WTC11 (cell line): ENCODE results near the gene UTP3. TPM values are rescaled to one million over a fixed set of nuclear protein-coding genes. Genes with fewer than 3 reads are reported as not detected.

Source experiments
- ATAC-seq: fragments of 200-7000 bp; cut with Tn5 transposase; 2 replicates; pipeline ENCODE4 v1.10.0; 2021; ENCODE audit warnings: mild to moderate bottlenecking, moderate library complexity
- CTCF ChIA-PET: fragments of 300-600 bp; sonication (Branson Sonifier 250); formaldehyde crosslinking; loops from one replicate; lab custom pipeline; 2021; ENCODE audit warnings: antibody characterized with exemption; lab: Charles Lee
- POLR2A ChIA-PET: fragments of 350-600 bp; sonication (Branson Sonifier 250); formaldehyde crosslinking; loops from one replicate; lab custom pipeline; 2021; ENCODE audit warnings: antibody characterized with exemption; lab: Charles Lee
- DNase-seq: peaks from one replicate; pipeline ENCODE4 v3.0.0; 2021; ENCODE audit warnings: low spot score
- H3K27ac Mint-ChIP-seq: 2 replicates; pipeline ENCODE4 v1.8.0; 2021; ENCODE audit warnings: mixed read lengths
- H3K27me3 Mint-ChIP-seq: 2 replicates; pipeline ENCODE4 v1.8.0; 2021; ENCODE audit warnings: low read depth, mild to moderate bottlenecking, moderate library complexity, mixed read lengths
- H3K36me3 Mint-ChIP-seq: 2 replicates; pipeline ENCODE4 v1.8.0; 2021; ENCODE audit warnings: mixed read lengths
- H3K4me1 Mint-ChIP-seq: 2 replicates; pipeline ENCODE4 v1.8.0; 2022; ENCODE audit warnings: mixed read lengths
- H3K4me3 Mint-ChIP-seq: 2 replicates; pipeline ENCODE4 v1.8.0; 2021; ENCODE audit warnings: mild to moderate bottlenecking, moderate library complexity, mixed read lengths
- H3K9me3 Mint-ChIP-seq: 2 replicates; pipeline ENCODE4 v1.8.0; 2021; ENCODE audit warnings: mixed read lengths
- CBFB ChIP-seq: sonication (generic); formaldehyde crosslinking; IDR thresholded peaks from 2 replicates; pipeline ENCODE4 v1.8.1; 2022; ENCODE audit warnings: mild to moderate bottlenecking, low read depth, missing genetic modification reagents
- NFATC4 ChIP-seq: fragments of 250-450 bp; sonication (Bioruptor Pico); IDR thresholded peaks from 2 replicates; pipeline ENCODE4 v1.9.0; 2021; ENCODE audit warnings: mild to moderate bottlenecking
- NR1H2 ChIP-seq: sonication (generic); formaldehyde crosslinking; IDR thresholded peaks from 2 replicates; pipeline ENCODE4 v1.9.0; 2021; ENCODE audit warnings: mild to moderate bottlenecking, moderate library complexity, missing genetic modification reagents
- NR2C2 ChIP-seq: sonication (generic); formaldehyde crosslinking; IDR thresholded peaks from 2 replicates; pipeline ENCODE4 v1.8.0; 2022; ENCODE audit warnings: mild to moderate bottlenecking, missing genetic modification reagents
- SMAD4 ChIP-seq: sonication (generic); formaldehyde crosslinking; IDR thresholded peaks from 2 replicates; pipeline ENCODE4 v1.8.0; 2022; ENCODE audit warnings: mild to moderate bottlenecking, missing genetic modification reagents
- TCF7 ChIP-seq: sonication (generic); formaldehyde crosslinking; IDR thresholded peaks from 2 replicates; pipeline ENCODE4 v1.8.0; 2022; ENCODE audit warnings: mild to moderate bottlenecking, low read depth, missing genetic modification reagents, moderate library complexity
- TP53 ChIP-seq: sonication (generic); formaldehyde crosslinking; IDR thresholded peaks from 2 replicates; pipeline ENCODE4 v1.8.1; 2023; ENCODE audit warnings: mild to moderate bottlenecking, missing genetic modification reagents
- ZNF121 ChIP-seq: sonication (generic); formaldehyde crosslinking; IDR thresholded peaks from 2 replicates; pipeline ENCODE4 v1.8.0; 2023; ENCODE audit warnings: missing genetic modification reagents
- ZNF263 ChIP-seq: sonication (generic); formaldehyde crosslinking; IDR thresholded peaks from 2 replicates; pipeline ENCODE4 v1.8.1; 2022; ENCODE audit warnings: low read depth, mild to moderate bottlenecking, moderate library complexity, missing genetic modification reagents
- ZNF396 ChIP-seq: fragments of 250-450 bp; sonication (Bioruptor Pico); IDR thresholded peaks from 2 replicates; pipeline ENCODE4 v1.8.0; 2021; ENCODE audit warnings: mild to moderate bottlenecking, moderate library complexity, borderline replicate concordance
- total RNA-seq: library from RNA; stranded (reverse); gene quantifications from 3 replicates; pipeline ENCODE4 v1.2.3, GENCODE V29; 2021
- TF ChIP-seq, protein P1 (sequence below): sonication (generic); formaldehyde crosslinking; IDR thresholded peaks from 2 replicates; pipeline ENCODE4 v1.8.1; 2022; ENCODE audit warnings: mild to moderate bottlenecking, moderate library complexity, missing genetic modification reagents
- TF ChIP-seq, protein P2 (sequence below): sonication (generic); formaldehyde crosslinking; IDR thresholded peaks from 2 replicates; pipeline ENCODE4 v1.8.1; 2023; ENCODE audit warnings: mild to moderate bottlenecking, missing genetic modification reagents
- TF ChIP-seq, protein P3 (sequence below): sonication (generic); formaldehyde crosslinking; IDR thresholded peaks from 2 replicates; pipeline ENCODE4 v1.8.0; 2022; ENCODE audit warnings: missing genetic modification reagents
- TF ChIP-seq, protein P4 (sequence below): sonication (generic); formaldehyde crosslinking; IDR thresholded peaks from 2 replicates; pipeline ENCODE4 v1.8.1; 2023; ENCODE audit warnings: mild to moderate bottlenecking, missing genetic modification reagents, moderate library complexity
- TF ChIP-seq, protein P5 (sequence below): sonication (generic); formaldehyde crosslinking; IDR thresholded peaks from 2 replicates; pipeline ENCODE4 v1.8.0; 2023; ENCODE audit warnings: missing genetic modification reagents
- TF ChIP-seq, protein P6 (sequence below): sonication (generic); formaldehyde crosslinking; IDR thresholded peaks from 2 replicates; pipeline ENCODE4 v1.8.0; 2023; ENCODE audit warnings: mild to moderate bottlenecking, missing genetic modification reagents
- TF ChIP-seq, protein P7 (sequence below): sonication (generic); formaldehyde crosslinking; IDR thresholded peaks from 2 replicates; pipeline ENCODE4 v1.8.1; 2023; ENCODE audit warnings: mild to moderate bottlenecking, missing genetic modification reagents, moderate library complexity
- TF ChIP-seq, protein P8 (sequence below): fragments of 250-450 bp; sonication (Bioruptor Pico); IDR thresholded peaks from 2 replicates; pipeline ENCODE4 v1.9.0; 2021; ENCODE audit warnings: mild to moderate bottlenecking
- TF ChIP-seq, protein P9 (sequence below): sonication (generic); formaldehyde crosslinking; IDR thresholded peaks from 2 replicates; pipeline ENCODE4 v1.8.1; 2023; ENCODE audit warnings: mild to moderate bottlenecking, moderate library complexity, missing genetic modification reagents

The UTP3 gene
- total RNA-seq, 1 experiment from 2014 or later: 45.5 TPM

DNA sequence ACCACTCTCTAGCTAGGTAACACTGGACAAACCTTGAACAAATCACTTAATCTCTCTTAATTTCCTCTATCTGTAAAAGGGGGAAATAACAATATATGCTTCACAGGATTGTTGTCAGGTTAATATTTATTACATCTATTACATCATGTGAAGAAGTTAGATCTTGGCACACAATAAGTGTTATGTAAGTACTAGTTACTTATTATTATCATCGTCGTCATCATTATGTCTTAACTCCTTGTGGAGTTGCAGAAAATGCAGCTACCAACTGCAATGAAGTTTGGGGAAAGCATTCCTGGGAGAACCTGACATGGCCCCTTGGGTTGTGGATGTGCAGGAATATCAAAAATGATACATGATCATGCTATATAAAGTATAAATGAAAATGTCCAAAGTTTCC, 17.2 kb upstream of the UTP3 start:
- peaks cover 2% of the 10 kb centered on the region; the same call in 1 of the 2 replicates for H3K27me3 Mint-ChIP-seq
- H3K4me3 Mint-ChIP-seq: no peak overlapping the region
- POLR2A ChIA-PET: no interaction called here
- H3K36me3 Mint-ChIP-seq: no peaks in the 10 kb centered on the region
- DNase-seq (no peak), ATAC-seq (no peak)
- H3K9me3 Mint-ChIP-seq: no peaks in the 10 kb centered on the region
- CTCF ChIA-PET: interaction anchor here (0.6 kb wide), 1 partner anchor 12 kb away, joined by 5 read pairs; no protein-coding TSS in a partner anchor
- no peaks in the 10 kb centered on the region for H3K4me1 Mint-ChIP-seq
- TF ChIP-seq, protein P1, sequence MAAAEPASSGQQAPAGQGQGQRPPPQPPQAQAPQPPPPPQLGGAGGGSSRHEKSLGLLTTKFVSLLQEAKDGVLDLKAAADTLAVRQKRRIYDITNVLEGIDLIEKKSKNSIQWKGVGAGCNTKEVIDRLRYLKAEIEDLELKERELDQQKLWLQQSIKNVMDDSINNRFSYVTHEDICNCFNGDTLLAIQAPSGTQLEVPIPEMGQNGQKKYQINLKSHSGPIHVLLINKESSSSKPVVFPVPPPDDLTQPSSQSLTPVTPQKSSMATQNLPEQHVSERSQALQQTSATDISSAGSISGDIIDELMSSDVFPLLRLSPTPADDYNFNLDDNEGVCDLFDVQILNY (CRISPR knock-in tag): no peak
- TF ChIP-seq, protein P2, sequence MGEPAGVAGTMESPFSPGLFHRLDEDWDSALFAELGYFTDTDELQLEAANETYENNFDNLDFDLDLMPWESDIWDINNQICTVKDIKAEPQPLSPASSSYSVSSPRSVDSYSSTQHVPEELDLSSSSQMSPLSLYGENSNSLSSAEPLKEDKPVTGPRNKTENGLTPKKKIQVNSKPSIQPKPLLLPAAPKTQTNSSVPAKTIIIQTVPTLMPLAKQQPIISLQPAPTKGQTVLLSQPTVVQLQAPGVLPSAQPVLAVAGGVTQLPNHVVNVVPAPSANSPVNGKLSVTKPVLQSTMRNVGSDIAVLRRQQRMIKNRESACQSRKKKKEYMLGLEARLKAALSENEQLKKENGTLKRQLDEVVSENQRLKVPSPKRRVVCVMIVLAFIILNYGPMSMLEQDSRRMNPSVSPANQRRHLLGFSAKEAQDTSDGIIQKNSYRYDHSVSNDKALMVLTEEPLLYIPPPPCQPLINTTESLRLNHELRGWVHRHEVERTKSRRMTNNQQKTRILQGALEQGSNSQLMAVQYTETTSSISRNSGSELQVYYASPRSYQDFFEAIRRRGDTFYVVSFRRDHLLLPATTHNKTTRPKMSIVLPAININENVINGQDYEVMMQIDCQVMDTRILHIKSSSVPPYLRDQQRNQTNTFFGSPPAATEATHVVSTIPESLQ: no peak
- TF ChIP-seq ZNF121 (no peak), TP53 (CRISPR knock-in tag) (no peak), TCF7 (CRISPR knock-in tag) (no peak), CBFB (CRISPR knock-in tag) (no peak), NFATC4 (no peak)
- TF ChIP-seq, protein P3, sequence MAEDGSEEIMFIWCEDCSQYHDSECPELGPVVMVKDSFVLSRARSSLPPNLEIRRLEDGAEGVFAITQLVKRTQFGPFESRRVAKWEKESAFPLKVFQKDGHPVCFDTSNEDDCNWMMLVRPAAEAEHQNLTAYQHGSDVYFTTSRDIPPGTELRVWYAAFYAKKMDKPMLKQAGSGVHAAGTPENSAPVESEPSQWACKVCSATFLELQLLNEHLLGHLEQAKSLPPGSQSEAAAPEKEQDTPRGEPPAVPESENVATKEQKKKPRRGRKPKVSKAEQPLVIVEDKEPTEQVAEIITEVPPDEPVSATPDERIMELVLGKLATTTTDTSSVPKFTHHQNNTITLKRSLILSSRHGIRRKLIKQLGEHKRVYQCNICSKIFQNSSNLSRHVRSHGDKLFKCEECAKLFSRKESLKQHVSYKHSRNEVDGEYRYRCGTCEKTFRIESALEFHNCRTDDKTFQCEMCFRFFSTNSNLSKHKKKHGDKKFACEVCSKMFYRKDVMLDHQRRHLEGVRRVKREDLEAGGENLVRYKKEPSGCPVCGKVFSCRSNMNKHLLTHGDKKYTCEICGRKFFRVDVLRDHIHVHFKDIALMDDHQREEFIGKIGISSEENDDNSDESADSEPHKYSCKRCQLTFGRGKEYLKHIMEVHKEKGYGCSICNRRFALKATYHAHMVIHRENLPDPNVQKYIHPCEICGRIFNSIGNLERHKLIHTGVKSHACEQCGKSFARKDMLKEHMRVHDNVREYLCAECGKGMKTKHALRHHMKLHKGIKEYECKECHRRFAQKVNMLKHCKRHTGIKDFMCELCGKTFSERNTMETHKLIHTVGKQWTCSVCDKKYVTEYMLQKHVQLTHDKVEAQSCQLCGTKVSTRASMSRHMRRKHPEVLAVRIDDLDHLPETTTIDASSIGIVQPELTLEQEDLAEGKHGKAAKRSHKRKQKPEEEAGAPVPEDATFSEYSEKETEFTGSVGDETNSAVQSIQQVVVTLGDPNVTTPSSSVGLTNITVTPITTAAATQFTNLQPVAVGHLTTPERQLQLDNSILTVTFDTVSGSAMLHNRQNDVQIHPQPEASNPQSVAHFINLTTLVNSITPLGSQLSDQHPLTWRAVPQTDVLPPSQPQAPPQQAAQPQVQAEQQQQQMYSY: no peak
- TF ChIP-seq, protein P4, sequence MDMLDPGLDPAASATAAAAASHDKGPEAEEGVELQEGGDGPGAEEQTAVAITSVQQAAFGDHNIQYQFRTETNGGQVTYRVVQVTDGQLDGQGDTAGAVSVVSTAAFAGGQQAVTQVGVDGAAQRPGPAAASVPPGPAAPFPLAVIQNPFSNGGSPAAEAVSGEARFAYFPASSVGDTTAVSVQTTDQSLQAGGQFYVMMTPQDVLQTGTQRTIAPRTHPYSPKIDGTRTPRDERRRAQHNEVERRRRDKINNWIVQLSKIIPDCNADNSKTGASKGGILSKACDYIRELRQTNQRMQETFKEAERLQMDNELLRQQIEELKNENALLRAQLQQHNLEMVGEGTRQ (CRISPR knock-in tag): no peak
- TF ChIP-seq, protein P5, sequence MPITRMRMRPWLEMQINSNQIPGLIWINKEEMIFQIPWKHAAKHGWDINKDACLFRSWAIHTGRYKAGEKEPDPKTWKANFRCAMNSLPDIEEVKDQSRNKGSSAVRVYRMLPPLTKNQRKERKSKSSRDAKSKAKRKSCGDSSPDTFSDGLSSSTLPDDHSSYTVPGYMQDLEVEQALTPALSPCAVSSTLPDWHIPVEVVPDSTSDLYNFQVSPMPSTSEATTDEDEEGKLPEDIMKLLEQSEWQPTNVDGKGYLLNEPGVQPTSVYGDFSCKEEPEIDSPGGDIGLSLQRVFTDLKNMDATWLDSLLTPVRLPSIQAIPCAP (CRISPR knock-in tag): no peak
- TF ChIP-seq, protein P6, sequence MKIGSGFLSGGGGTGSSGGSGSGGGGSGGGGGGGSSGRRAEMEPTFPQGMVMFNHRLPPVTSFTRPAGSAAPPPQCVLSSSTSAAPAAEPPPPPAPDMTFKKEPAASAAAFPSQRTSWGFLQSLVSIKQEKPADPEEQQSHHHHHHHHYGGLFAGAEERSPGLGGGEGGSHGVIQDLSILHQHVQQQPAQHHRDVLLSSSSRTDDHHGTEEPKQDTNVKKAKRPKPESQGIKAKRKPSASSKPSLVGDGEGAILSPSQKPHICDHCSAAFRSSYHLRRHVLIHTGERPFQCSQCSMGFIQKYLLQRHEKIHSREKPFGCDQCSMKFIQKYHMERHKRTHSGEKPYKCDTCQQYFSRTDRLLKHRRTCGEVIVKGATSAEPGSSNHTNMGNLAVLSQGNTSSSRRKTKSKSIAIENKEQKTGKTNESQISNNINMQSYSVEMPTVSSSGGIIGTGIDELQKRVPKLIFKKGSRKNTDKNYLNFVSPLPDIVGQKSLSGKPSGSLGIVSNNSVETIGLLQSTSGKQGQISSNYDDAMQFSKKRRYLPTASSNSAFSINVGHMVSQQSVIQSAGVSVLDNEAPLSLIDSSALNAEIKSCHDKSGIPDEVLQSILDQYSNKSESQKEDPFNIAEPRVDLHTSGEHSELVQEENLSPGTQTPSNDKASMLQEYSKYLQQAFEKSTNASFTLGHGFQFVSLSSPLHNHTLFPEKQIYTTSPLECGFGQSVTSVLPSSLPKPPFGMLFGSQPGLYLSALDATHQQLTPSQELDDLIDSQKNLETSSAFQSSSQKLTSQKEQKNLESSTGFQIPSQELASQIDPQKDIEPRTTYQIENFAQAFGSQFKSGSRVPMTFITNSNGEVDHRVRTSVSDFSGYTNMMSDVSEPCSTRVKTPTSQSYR (CRISPR knock-in tag): no peak
- H3K27ac Mint-ChIP-seq: no peak overlapping the region

DNA sequence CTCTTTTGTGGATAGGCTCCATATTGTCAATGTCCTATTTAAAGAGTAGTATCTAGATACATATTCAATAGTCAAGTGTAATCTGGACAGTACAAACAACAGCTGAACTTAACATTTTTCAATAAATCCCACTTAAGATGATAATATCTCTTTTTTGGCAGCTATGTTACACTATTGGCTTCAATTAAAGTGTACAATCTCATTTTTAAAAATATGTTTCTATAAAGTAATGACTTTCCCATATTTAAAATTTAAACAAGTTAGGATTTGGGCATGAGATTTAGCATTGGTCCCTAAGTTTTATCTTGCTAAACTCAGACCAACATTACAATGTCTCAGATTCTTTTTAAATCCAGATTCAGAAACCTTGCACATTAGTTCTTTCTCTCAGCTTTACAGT, 14.1 kb upstream of the UTP3 start:
- no peak overlapping the region for H3K27ac Mint-ChIP-seq
- DNase-seq: no peak
- peaks cover 5% of the 10 kb centered on the region; the same call in 1 of the 2 replicates for H3K27me3 Mint-ChIP-seq
- CTCF ChIA-PET: interaction anchor here (1.3 kb wide), 1 partner anchor 336 kb away, joined by 3 read pairs; no protein-coding TSS in a partner anchor
- H3K4me1 Mint-ChIP-seq: no peaks in the 10 kb centered on the region
- H3K9me3 Mint-ChIP-seq: no peaks in the 10 kb centered on the region
- ATAC-seq: no peak
- no peaks in the 10 kb centered on the region for H3K36me3 Mint-ChIP-seq
- POLR2A ChIA-PET: no interaction called here
- H3K4me3 Mint-ChIP-seq: no peak overlapping the region
- TF ChIP-seq ZNF396 (CRISPR knock-in tag): no peak
- TF ChIP-seq, protein P7, sequence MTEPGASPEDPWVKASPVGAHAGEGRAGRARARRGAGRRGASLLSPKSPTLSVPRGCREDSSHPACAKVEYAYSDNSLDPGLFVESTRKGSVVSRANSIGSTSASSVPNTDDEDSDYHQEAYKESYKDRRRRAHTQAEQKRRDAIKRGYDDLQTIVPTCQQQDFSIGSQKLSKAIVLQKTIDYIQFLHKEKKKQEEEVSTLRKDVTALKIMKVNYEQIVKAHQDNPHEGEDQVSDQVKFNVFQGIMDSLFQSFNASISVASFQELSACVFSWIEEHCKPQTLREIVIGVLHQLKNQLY (CRISPR knock-in tag): no peak
- no peak for TF ChIP-seq NR2C2 (CRISPR knock-in tag)
- no peak for TF ChIP-seq SMAD4 (CRISPR knock-in tag)
- TF ChIP-seq NR1H2 (CRISPR knock-in tag): no peak
- TF ChIP-seq, protein P8, sequence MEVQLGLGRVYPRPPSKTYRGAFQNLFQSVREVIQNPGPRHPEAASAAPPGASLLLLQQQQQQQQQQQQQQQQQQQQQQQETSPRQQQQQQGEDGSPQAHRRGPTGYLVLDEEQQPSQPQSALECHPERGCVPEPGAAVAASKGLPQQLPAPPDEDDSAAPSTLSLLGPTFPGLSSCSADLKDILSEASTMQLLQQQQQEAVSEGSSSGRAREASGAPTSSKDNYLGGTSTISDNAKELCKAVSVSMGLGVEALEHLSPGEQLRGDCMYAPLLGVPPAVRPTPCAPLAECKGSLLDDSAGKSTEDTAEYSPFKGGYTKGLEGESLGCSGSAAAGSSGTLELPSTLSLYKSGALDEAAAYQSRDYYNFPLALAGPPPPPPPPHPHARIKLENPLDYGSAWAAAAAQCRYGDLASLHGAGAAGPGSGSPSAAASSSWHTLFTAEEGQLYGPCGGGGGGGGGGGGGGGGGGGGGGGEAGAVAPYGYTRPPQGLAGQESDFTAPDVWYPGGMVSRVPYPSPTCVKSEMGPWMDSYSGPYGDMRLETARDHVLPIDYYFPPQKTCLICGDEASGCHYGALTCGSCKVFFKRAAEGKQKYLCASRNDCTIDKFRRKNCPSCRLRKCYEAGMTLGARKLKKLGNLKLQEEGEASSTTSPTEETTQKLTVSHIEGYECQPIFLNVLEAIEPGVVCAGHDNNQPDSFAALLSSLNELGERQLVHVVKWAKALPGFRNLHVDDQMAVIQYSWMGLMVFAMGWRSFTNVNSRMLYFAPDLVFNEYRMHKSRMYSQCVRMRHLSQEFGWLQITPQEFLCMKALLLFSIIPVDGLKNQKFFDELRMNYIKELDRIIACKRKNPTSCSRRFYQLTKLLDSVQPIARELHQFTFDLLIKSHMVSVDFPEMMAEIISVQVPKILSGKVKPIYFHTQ: no peak
- TF ChIP-seq, protein P9, sequence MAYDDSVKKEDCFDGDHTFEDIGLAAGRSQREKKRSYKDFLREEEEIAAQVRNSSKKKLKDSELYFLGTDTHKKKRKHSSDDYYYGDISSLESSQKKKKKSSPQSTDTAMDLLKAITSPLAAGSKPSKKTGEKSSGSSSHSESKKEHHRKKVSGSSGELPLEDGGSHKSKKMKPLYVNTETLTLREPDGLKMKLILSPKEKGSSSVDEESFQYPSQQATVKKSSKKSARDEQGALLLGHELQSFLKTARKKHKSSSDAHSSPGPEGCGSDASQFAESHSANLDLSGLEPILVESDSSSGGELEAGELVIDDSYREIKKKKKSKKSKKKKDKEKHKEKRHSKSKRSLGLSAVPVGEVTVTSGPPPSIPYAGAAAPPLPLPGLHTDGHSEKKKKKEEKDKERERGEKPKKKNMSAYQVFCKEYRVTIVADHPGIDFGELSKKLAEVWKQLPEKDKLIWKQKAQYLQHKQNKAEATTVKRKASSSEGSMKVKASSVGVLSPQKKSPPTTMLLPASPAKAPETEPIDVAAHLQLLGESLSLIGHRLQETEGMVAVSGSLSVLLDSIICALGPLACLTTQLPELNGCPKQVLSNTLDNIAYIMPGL (CRISPR knock-in tag): no peak
- TF ChIP-seq ZNF263 (CRISPR knock-in tag): no peak
